HG02571 (cell line): ENCODE data around the gene SMARCE1.

Source experiments
- ATAC-seq: cut with Tn5 transposase; IDR thresholded peaks from one replicate; pipeline ENCODE4 v1.9.1; 2021; ENCODE audit warnings: mild to moderate bottlenecking, moderate library complexity; ENCODE audit not compliant: unreplicated experiment

The SMARCE1 gene

GRCh38 chr17:40646791-40647623 lies 611 bp downstream of the SMARCE1 start:
- peak; percentile 10 for ATAC-seq

GRCh38 chr17:40645943-40646342 lies 1.7 kb downstream of the SMARCE1 start:
- no peak for ATAC-seq

- no peak for ATAC-seq
Observed at GRCh38 chr17:40645291-40645690, 2.3 kb downstream of the SMARCE1 start.

- ATAC-seq = no peak
Observed at GRCh38 chr17:40637931-40638330, 9.7 kb downstream of the SMARCE1 start.

GRCh38 chr17:40633871-40634270 lies 13.7 kb downstream of the SMARCE1 start:
- no peak for ATAC-seq

- ATAC-seq = no peak
Observed at GRCh38 chr17:40632216-40632615, 15.4 kb downstream of the SMARCE1 start.

- ATAC-seq = no peak
Observed at GRCh38 chr17:40629842-40630241, 17.8 kb downstream of the SMARCE1 start.

GRCh38 chr17:40625311-40625710 lies 22.3 kb downstream of the SMARCE1 start:
- no peak for ATAC-seq

- ATAC-seq = no peak
Observed at GRCh38 chr17:40623419-40624210, 24.0 kb downstream of the SMARCE1 start.

- ATAC-seq = no peak
Observed at GRCh38 chr17:40622509-40622928, 25.1 kb downstream of the SMARCE1 start.

GRCh38 chr17:40621578-40621977 lies 26.0 kb downstream of the SMARCE1 start:
- no peak for ATAC-seq

GRCh38 chr17:40621019-40621418 lies 26.6 kb downstream of the SMARCE1 start:
- ATAC-seq = no peak

GRCh38 chr17:40618754-40619625 lies 28.6 kb downstream of the SMARCE1 start:
- ATAC-seq = no peak

- no peak for ATAC-seq
Observed at GRCh38 chr17:40617678-40618240, 29.9 kb downstream of the SMARCE1 start.

GRCh38 chr17:40616592-40616991 lies 31.0 kb downstream of the SMARCE1 start:
- no peak for ATAC-seq

- no peak for ATAC-seq
Observed at GRCh38 chr17:40615841-40616476, 31.7 kb downstream of the SMARCE1 start.

- ATAC-seq = peak; percentile 58
Observed at GRCh38 chr17:40615068-40615840, 32.4 kb downstream of the SMARCE1 start.

GRCh38 chr17:40614431-40615067 lies 33.1 kb downstream of the SMARCE1 start:
- no peak for ATAC-seq
